HepG2 (cell line): Measurements from ENCODE around the gene SF3A2. TPM values are rescaled to one million over a fixed set of nuclear protein-coding genes. Genes with fewer than 3 reads are reported as not detected.
A peak's percentile ranks its signal among the peaks of the same experiment; 100 is the strongest.

Experiments used
- AGO2 ChIP-seq: fragments of 200-400 bp; formaldehyde crosslinking; optimal IDR thresholded peaks from 2 replicates; pipeline ENCODE3; 2017; ENCODE audit warnings: mild to moderate bottlenecking, low read depth, low read length, moderate library complexity
- DPF2 ChIP-seq: sonication (generic); formaldehyde crosslinking; IDR thresholded peaks from 2 replicates; pipeline ENCODE4 v1.4.0; 2020; ENCODE audit warnings: mild to moderate bottlenecking, low read depth, missing genetic modification reagents, borderline replicate concordance
- ELF3 ChIP-seq: IDR thresholded peaks from 2 replicates; pipeline ENCODE4 v1.6.1; 2016; ENCODE audit warnings: missing genetic modification reagents, missing compliant biosample characterization
- ISL2 ChIP-seq: sonication (generic); formaldehyde crosslinking; IDR thresholded peaks from 2 replicates; pipeline ENCODE4 v1.5.0; 2020; ENCODE audit warnings: missing genetic modification reagents
- KLF16 ChIP-seq, 2 experiments: sonication (generic) in 1 of 2; formaldehyde crosslinking in 1 of 2; IDR thresholded peaks; 2 replicates each; pipeline versions ENCODE4 v1.6.1 to v1.8.0; 2016 to 2023; ENCODE audit warnings: missing genetic modification reagents in 2 of 2, missing compliant biosample characterization in 1 of 2
- NFE2L2 ChIP-seq: fragments of 150-350 bp; IDR thresholded peaks from 2 replicates; pipeline ENCODE4 v1.6.1; 2014; ENCODE audit warnings: low read length
- RBM39 ChIP-seq: fragments of 200-400 bp; formaldehyde crosslinking; IDR thresholded peaks from one replicate; pipeline ENCODE4 v1.6.1; 2018; ENCODE audit warnings: antibody characterized with exemption, mild to moderate bottlenecking, low read depth, low read length; ENCODE audit not compliant: poor library complexity, severe bottlenecking
- SNAI1 ChIP-seq: sonication (generic); formaldehyde crosslinking; IDR thresholded peaks from 2 replicates; pipeline ENCODE4 v1.5.0; 2020; ENCODE audit warnings: mild to moderate bottlenecking, missing genetic modification reagents, borderline replicate concordance
- THYN1 ChIP-seq: sonication (generic); formaldehyde crosslinking; IDR thresholded peaks from 2 replicates; pipeline ENCODE4 v1.8.1; 2023; ENCODE audit warnings: low read depth, mild to moderate bottlenecking, moderate library complexity, missing genetic modification reagents, borderline replicate concordance
- ZBTB21 ChIP-seq: sonication (generic); formaldehyde crosslinking; IDR thresholded peaks from 2 replicates; pipeline ENCODE4 v1.4.0; 2020; ENCODE audit warnings: missing genetic modification reagents
- ZEB1 ChIP-seq: IDR thresholded peaks from 2 replicates; pipeline ENCODE4 v1.6.1; 2012; ENCODE audit warnings: mild to moderate bottlenecking, low read depth, inconsistent platforms; ENCODE audit not compliant: insufficient replicate concordance
- ZFP36L1 ChIP-seq: sonication (generic); formaldehyde crosslinking; IDR thresholded peaks from 2 replicates; pipeline ENCODE4 v1.8.0; 2022; ENCODE audit warnings: mild to moderate bottlenecking, missing genetic modification reagents, moderate library complexity
- ZFP82 ChIP-seq: sonication (generic); formaldehyde crosslinking; IDR thresholded peaks from 2 replicates; pipeline ENCODE4 v1.5.1; 2020; ENCODE audit warnings: mild to moderate bottlenecking, missing genetic modification reagents, borderline replicate concordance
- ZNF512B ChIP-seq: sonication (generic); formaldehyde crosslinking; IDR thresholded peaks from 2 replicates; pipeline ENCODE4 v1.5.1; 2020; ENCODE audit warnings: missing genetic modification reagents, mild to moderate bottlenecking, borderline replicate concordance
- polyA plus RNA-seq, 8 experiments: library from polyadenylated mRNA; depleted of rRNA in 3 of 8; stranded (reverse) in 7 of 8; unstranded in 1 of 8; fragments of >200 nt; fragmentation: Illumina TruSeq in 4 of 8; extraction: Trizol in 4 of 8; gene quantifications; 2 replicates each; pipeline versions ENCODE4 v1.2.1 to v1.2.3, GENCODE V29; 2011 to 2016; ENCODE audit warnings: low read depth in 4 of 8, missing spikeins in 1 of 8, mixed read lengths in 1 of 8; ENCODE audit not compliant: insufficient read depth in 1 of 8
- total RNA-seq, 5 experiments: library from RNA; depleted of rRNA; stranded (reverse); fragments of >200 nt; fragmentation: Illumina TruSeq; extraction: Trizol; gene quantifications; 2 replicates each; pipeline ENCODE4 v1.2.3, GENCODE V29; 2016; ENCODE audit warnings: low read depth in 1 of 5
- TF ChIP-seq, protein P1 (sequence below): sonication (generic); formaldehyde crosslinking; conservative IDR thresholded peaks from 2 replicates; pipeline ENCODE4 v1.4.0; 2020; ENCODE audit warnings: missing genetic modification reagents
- TF ChIP-seq, protein P2 (sequence below): sonication (generic); formaldehyde crosslinking; IDR thresholded peaks from 2 replicates; pipeline ENCODE4 v1.5.1; 2020; ENCODE audit warnings: mild to moderate bottlenecking, missing genetic modification reagents, moderate library complexity

The SF3A2 gene
- total and polyA plus RNA-seq, 2 of the 13 experiments (the other 11 are each of a cell fraction or from before 2014, with no cell fraction given), result 8.6 to 8.8 TPM

GRCh38 chr19:2233601-2234280 is 2.9 kb upstream of the SF3A2 start (continued):
- TF ChIP-seq, protein P1, sequence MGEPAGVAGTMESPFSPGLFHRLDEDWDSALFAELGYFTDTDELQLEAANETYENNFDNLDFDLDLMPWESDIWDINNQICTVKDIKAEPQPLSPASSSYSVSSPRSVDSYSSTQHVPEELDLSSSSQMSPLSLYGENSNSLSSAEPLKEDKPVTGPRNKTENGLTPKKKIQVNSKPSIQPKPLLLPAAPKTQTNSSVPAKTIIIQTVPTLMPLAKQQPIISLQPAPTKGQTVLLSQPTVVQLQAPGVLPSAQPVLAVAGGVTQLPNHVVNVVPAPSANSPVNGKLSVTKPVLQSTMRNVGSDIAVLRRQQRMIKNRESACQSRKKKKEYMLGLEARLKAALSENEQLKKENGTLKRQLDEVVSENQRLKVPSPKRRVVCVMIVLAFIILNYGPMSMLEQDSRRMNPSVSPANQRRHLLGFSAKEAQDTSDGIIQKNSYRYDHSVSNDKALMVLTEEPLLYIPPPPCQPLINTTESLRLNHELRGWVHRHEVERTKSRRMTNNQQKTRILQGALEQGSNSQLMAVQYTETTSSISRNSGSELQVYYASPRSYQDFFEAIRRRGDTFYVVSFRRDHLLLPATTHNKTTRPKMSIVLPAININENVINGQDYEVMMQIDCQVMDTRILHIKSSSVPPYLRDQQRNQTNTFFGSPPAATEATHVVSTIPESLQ (CRISPR knock-in tag), result no peak
- TF ChIP-seq, protein P2, sequence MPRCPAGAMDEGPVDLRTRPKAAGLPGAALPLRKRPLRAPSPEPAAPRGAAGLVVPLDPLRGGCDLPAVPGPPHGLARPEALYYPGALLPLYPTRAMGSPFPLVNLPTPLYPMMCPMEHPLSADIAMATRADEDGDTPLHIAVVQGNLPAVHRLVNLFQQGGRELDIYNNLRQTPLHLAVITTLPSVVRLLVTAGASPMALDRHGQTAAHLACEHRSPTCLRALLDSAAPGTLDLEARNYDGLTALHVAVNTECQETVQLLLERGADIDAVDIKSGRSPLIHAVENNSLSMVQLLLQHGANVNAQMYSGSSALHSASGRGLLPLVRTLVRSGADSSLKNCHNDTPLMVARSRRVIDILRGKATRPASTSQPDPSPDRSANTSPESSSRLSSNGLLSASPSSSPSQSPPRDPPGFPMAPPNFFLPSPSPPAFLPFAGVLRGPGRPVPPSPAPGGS (CRISPR knock-in tag), result no peak
- no peak for TF ChIP-seq ZBTB21 (CRISPR knock-in tag)
- TF ChIP-seq ZFP82 (CRISPR knock-in tag), result no peak
- no peak for TF ChIP-seq RBM39
- no peak for TF ChIP-seq THYN1
- peak; percentile 21 for TF ChIP-seq AGO2
- TF ChIP-seq ZEB1, result no peak
- no peak for TF ChIP-seq SNAI1
- no peak for TF ChIP-seq DPF2 (CRISPR knock-in tag)
- TF ChIP-seq ELF3 (CRISPR knock-in tag), result no peak
- no peak for TF ChIP-seq ISL2 (CRISPR knock-in tag)
- TF ChIP-seq KLF16 (CRISPR knock-in tag; IDR thresholded peaks at IDR 0.05), result no peak
- TF ChIP-seq NFE2L2, result no peak
- no peak for TF ChIP-seq ZFP36L1 (CRISPR knock-in tag)
- no peak for TF ChIP-seq ZNF512B (CRISPR knock-in tag)
